Measurements from ENCODE around the gene GNL1.
"Not testable (repeated sequence)": the region's sequence is repeated elsewhere in the genome, so short reads cannot be mapped to it uniquely, and the experiment has no call there.

Gene GNL1

DNA sequence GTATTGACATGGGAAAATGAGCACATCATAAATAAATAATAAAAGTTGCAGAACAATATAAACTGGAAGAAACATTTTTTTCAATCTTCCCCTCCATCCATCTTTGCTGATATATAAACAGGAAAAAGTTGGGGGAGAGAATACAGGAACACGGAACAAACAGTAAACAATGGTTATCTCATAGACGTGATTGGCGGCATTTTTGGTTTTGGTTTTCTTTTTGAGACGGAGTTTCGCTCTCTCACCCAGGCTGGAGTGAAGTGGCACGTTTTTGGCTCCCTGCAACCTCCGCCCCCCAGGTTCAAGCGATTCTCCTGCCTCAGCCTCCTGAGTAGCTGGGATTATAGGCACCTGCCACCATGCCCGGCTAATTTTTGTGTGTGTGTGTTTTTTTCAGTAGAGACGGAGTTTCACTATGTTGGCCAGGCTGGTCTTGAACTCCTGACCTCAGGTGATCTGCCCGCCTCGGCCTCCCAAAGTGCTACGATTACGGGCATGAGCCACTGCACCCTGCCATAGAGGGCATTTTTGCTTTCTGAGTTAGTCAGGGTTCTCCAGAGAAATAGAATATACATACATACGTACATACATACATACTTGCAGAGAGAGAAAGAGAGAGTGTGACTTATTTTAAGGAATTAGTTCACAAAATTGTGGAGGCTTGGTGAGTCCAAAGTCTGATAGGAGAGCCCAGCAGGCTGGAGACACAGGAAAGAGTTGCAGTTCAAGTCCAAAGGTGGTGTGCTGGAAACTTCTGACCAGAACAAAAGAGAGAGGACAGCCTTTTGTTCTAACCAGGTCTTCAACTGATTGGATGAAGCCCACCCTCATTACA is 22.6 kb downstream of the GNL1 start:
- in situ Hi-C loops (cut with MboI; ENCODE audit: low sequenced_read_pairs): no loop called here

DNA sequence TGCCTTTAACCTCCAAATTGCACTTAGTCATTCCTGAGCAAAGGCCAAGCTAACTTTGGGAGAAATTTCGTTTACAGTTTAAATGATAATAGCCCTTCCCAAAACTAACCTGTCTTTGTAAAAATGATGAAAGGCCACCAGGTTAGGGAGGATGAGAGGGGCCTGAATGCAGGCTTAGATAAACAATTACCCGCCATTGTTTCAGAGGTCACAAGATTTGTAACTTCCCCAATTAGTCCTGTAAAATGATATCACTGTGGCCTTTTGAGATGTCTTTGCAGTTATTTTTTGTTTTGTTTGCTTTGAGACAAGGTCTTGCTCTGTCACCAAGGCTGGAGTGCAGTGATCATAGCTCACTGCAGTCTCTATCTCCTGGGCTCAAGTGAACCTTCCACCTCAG is 26.3 kb downstream of the GNL1 start:
- in situ Hi-C loops (cut with MboI; ENCODE audit: low sequenced_read_pairs): no loop called here

DNA sequence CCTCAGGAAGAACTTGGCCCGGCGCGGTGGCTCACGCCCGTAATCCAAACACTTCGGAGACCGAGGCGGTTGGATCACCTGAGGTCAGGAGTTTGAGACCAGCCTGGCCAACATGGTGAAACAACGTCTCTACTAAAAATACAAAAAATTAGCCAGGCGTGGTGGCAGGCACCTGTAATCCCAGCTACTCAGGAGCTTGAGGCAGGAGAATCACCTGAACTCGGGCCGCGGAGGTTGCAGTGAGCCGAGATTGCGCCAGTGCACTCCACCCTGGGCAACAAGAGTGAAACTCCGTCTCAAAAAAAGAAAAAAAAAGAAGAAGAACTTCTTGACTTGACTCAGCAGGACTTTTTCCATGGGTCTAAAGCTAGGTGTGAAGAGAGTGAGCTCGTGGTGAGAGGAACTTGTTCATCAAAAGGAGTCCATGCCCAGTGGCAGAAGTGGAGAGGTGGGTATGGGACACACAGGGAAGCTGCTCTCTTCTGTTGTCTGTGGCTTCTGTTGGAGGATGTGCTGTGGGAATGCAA is 26.9 kb downstream of the GNL1 start:
- in situ Hi-C loops (cut with MboI; ENCODE audit: low sequenced_read_pairs): not testable (repeated sequence)

DNA sequence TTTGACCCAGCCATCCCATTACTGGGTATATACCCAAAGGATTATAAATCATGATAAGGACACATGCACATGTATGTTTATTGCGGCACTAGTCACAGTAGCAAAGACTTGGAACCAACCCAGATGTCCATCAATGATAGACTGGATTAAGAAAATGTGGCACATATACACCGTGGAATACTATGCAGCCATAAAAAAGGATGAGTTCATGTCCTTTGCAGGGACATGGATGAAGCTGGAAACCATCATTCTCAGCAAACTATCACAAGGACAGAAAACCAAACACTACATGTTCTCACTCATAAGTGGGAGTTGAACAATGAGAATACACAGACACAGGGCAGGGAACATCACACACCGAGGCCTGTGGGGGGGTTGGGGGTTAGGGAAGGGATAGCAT is 29.8 kb downstream of the GNL1 start:
- in situ Hi-C loops (cut with MboI; ENCODE audit: low sequenced_read_pairs): not testable (repeated sequence)

DNA sequence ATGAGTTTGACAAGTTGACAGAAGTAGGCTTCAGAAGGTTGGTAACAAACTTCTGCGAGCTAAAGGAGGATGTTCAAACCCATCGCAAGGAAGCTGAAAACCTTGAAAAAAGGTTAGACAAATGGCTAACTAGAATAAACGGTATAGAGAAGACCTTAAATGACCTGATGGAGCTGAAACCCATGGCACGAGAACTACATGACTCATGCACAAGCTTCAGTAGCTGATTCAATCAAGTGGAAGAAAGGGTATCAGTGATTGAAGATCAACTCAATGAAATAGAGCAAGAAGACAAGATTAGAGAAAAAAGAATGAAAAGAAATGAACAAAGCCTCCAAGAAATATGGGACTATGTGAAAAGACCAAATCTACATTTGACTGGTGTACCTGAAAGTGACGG is 34.3 kb downstream of the GNL1 start:
- in situ Hi-C loops (cut with MboI; ENCODE audit: low sequenced_read_pairs): not testable (repeated sequence)

DNA sequence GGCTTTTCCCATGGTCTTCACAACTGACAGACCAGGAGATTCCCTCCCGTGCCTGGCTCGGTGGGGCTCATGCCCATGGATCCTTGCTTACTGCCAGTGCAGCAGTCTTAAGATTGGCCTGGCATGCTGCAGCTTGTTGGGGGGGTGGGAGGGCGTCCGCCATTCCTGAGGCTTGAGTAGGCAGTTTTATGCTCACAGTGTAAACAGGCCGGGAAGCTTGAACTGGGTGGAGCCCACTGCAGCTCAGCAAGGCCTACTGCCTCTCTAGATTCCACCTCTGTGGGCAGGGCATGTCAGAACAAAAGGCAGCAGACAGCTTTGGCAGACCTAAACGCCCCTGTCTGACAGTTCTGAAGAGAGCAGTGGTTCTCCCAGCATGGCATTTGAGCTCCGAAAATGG is 35.2 kb downstream of the GNL1 start:
- in situ Hi-C loops (cut with MboI; ENCODE audit: low sequenced_read_pairs): not testable (repeated sequence)

DNA sequence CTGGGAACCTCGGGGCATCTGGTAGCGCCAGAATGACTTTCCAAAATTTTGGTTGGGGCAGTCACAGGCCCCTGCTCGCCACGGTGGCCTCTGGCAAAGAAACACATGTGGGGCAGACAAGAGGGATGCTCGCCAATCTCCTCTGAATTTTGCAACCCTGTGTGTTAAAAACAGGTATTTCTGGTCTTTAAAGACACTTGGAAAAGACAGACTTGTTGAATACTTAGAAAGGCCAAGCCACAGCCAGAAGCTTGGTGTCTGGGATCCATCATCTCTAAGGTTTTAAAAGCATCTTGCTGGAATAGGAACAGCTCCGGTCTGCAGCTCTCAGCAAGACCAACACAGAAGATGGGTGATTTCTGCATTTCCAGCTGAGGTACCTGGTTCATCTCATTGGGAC is 35.8 kb downstream of the GNL1 start:
- in situ Hi-C loops (cut with MboI; ENCODE audit: low sequenced_read_pairs): no loop called here

DNA sequence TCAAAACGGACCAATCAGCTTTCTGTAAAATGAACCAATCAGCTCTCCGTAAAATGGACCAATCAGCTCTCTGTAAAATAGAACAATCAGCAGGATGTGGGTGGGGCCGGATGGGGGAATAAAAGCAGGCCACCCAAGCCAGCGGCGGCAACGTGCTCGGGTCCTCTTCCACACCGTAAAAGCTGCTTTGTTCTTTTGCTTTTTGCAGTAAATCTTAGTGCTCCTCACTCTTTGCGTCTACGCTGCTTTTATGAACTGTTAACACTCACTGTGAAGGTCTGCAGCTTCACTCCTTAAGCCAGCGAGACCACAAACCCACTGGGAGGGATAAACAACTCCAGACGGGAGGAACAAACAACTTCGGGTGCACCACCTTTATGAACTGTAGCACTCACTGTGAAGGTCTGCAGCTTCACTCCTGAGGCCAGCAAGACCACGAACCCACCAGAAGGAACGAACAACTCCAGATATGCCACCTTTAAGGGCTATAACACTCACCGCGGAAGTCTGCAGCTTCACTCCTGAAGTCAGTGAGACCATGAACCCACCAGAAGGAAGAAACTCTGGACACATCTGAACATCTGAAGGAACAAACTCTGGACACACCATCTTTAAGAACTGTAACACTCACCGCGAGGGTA is 37.7 kb downstream of the GNL1 start:
- in situ Hi-C loops (cut with MboI; ENCODE audit: low sequenced_read_pairs): not testable (repeated sequence)

DNA sequence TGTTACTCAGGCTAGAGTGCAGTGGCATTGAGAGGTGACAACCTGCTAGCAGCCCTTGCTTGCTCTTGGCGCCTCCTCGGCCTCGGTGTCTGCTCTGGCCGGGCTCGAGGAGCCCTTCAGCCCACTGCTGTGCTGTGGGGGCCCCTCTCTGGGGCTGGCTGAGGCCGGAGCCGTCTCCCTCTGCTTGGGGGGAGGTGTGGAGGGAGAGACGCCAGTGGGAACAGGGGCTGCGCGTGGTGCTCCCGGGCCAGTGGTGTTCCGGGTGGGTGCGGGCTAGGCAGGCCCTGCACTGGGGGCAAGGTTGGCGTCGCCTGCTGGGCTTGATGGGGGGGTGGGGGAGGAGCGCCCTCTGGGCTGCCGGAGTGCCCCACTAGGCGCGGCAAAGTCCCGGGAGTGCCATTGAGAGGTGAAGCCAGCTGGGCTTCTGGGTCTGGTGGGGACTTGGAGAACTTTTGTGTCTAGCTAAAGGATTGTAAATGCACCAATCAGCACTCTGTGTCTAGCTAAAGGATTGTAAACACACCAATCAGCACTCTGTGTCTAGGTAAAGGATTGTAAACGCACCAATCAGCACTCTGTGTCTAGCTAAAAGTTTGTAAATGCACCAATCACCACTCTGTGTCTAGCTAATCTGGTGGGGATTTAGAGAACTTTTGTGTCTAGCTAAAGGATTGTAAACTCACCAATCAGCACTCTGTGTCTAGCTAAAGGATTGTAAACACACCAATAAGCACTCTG is 38.4 kb downstream of the GNL1 start:
- in situ Hi-C loops (cut with MboI; ENCODE audit: low sequenced_read_pairs): not testable (repeated sequence)

DNA sequence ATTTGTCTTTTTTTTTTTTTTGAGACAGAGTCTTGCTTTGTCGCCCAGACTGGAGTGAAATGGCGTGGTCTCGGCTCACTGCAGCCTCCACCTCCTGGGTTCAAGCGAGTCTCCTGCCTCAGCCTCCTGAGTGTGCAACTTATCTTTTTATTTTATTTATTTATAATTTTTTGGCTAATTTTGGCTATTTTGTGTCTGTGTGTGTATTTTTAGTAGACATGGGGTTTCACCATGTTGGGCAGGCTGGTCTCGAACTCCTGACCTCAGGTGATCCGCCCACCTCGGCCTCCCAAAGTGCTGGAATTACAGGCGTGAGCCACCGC is 39.6 kb downstream of the GNL1 start:
- in situ Hi-C loops (cut with MboI; ENCODE audit: low sequenced_read_pairs): not testable (repeated sequence)

DNA sequence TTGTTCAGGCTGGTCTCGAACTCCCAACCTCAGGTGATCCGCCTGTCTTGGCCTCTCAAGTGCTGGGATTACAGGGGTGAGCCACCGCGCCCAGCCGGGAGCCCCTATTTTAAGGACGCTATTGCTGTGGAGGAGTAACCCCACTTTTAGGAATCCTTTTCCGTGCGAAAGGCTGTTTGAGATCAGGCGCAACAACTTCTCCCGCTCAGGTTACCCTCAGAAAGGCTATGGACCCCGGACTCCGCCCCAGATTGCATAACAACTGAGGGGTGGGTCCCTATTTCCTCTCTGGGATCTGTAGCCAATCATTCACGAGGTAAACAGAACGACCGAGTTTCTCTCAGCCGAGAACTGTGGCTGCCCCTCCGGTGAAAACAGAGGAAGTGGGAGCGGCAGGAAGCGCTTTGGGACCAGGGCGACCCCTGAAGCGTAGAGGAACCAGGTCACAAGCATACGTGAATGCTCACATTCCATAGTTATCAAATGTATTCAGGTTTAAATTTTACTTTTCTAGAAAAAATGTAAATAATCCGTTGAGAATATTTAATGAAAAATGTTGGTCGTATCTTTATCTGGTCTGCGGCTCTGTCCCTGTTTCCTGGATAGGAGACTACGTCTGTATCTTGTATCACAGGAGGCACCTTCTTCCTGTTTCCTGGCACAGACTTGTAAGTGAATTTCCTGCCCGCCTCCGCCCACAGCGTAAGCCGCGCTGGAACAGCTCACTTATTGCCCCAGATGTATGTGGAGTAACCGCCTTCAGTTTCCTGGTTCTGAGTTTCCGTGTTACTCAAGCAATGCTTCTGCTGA is 40.1 kb downstream of the GNL1 start:
- in situ Hi-C loops (cut with MboI; ENCODE audit: low sequenced_read_pairs): no loop called here

DNA sequence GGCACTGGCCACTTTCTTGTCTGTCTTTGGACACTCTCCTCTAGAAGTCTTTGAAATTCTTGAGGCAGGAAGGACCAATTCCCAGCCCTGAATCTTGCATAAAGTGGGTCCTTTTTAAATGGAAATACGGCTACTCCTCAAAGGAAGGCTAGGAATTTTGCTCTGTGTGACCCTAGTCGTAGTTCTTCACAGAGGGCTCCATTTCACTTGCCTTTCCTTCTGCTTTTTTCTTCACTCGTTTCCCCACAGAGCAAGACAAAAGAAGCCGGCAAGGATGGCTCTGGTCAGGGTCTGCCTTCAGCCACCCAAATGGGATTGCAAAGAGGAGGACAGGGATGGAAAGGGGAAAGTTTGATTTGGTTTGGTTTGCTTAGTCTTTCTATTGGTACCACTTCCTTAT is 41.2 kb downstream of the GNL1 start:
- in situ Hi-C loops (cut with MboI; ENCODE audit: low sequenced_read_pairs): no loop called here

DNA sequence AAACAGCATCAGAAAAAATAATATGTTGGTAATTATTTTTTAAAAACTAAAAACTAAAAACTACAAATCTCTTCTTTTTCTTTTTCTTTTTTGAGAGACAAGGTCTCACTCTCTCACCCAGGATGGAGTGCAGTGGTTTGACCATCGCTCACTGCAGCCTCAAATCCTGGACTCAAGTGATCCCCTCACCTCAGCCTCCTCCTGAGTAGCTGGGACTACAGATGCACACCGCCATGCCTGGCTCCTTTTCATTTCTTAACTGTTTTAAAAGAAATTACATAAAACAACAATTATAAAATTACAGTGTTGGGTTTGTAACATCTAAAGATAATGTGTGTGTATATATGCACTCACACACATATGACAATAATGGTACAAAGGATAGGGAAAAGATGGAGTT is 42.8 kb downstream of the GNL1 start:
- in situ Hi-C loops (cut with MboI; ENCODE audit: low sequenced_read_pairs): no loop called here

DNA sequence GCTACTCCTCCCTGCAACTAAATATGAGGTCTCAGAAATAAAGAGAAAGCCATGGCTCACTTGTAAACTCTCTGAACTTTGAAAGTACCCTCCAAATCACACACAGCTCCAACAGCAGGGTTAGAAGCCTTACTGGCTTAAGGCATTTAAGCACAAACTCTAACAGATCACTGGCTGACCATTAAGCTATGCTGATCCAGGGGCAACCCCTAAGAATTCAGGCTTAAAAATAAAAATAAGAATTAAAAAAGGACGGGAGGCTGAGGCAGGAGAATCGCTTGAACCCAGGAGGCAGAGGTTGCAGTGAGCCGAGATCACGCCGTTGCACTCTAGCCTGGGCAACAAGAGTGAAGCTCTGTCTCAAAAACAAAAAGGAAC is 45.1 kb downstream of the GNL1 start:
- in situ Hi-C loops (cut with MboI; ENCODE audit: low sequenced_read_pairs): no loop called here

DNA sequence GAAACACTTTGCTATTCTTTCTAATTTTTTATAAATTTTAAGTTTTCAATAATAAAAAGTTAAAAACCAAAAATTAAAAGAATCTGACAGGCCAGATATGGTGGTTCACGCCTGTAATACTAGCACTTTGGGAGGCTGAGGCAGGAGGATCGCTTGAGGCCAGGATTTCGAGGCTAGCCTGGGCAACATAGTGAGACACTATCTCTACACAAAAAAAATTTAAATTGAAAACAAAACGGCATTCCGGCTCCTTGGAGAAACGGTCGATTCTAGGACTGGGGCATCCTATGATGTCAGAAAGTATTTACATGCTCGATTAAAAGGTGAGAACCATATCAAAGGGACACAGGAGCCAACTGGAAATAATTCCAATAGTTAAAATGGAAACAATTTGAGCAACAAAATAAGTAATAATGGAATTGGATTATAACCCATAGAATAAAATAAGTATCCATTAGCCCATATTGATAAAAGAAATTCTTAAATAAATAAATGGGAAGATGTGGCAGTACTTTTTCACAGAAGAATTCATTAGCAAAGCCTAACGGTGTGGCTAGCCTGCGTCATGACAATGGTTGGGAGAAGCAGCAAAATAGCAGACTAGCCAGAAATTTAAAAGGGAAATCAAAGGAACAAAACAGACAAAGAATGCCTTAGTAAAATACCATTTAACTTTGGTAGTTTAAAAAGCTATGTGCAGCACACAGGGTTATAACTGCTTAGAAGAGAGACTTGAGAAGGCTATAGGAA is 45.7 kb downstream of the GNL1 start:
- in situ Hi-C loops (cut with MboI; ENCODE audit: low sequenced_read_pairs): no loop called here

DNA sequence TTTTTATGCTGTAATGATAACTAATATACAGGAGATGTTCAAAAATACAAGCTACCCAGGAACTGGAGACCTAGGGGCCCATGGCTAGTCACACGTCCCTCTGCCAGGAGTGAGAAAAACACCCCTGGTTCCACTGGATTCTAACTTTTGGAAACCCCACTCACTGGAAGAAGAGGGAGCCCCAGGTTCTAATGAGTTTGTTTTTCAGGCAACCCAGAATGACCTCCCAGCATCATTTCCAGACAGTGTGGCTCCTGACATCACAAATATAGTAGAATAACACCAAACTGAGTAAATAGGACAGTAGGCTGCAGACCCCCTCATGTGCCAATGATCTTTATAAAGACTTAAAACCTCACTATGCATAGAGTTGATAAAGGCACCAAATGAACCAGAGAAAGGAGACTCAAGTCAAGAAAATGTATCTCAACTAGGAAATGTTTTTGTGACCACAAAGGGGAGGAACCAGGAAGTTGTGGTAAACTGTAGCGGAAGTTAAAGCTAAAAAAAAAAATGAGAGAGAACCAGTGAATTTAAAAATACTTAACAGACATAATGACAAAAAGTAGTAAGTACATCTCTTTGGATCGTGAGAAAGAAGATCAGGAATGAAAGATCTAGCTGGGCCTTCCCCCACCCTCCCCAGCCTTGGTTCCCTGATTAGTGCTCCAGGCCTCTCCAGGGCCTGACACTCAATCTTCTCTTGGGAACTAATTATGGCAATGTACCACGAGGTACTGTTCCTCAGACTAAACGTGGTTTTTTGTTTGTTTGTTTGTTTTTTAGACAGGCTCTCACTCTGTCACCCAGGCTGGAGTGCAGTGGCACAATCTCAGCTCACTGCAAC is 47.2 kb downstream of the GNL1 start:
- in situ Hi-C loops (cut with MboI; ENCODE audit: low sequenced_read_pairs): no loop called here

DNA sequence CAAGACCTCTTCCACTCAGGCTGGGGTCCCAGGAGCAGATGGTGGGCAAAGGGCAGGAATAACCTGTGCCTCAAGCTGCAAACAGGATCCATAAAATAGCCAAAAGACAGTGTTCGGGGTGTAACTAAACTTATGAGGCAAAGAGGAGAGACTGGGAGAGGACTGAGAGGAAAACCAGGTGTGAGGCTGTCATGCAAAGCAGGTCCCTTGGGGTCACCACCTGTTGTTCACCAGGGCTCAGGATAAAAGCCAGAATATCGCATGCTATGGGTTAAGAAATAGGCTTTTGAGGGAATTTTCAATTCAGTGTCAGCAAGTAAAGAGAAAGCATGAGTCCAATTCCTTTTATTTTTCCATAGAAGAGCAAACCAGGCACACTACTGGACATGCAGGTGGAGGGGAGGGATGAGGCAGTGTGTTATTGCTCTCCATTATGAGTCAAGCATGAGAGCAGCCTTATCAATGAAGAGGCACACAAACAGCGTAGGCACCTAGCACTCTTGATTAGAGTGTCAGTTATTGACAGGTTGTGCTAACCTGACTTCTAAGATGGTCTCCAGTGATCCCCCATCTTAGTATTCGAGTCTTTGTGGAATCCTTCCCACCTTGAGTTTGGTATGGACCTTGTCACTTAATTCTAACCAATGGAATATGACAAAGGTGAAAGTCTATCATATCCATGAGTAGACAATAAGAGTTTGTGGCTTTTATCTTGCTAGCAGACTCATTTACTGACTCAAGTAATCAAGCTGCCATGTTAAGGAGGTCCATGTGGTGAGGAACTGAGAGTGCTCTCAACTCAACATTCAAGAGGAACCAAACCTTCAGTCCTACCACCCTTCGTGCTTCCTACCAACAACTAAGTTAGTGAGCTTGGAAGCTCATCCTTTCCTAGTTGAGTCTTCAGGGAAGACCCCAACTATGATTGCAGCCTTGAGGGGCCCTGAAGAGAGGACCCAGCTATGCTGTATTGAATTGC is 48.2 kb downstream of the GNL1 start:
- in situ Hi-C loops (cut with MboI; ENCODE audit: low sequenced_read_pairs): no loop called here

All from hTERT RPE-1 (cell line).